Heart left ventricle (tissue), 13 donors: Measurements from ENCODE around the gene CFAP70.

Source experiments
- POLR2A ChIP-seq, 2 donors: fragments of 450-650 bp; IDR thresholded peaks; one replicate each; pipeline ENCODE4 v1.6.1; 2017; ENCODE audit warnings: antibody characterized with exemption in 2 of 2, mild to moderate bottlenecking in 2 of 2, moderate library complexity in 2 of 2
- TF ChIP-seq, protein P1 (sequence below), 12 donors: fragments of 200-600 bp; sonication (generic) in 4 of 12; IDR thresholded peaks; one replicate each; pipeline versions ENCODE4 v1.5.0 to v1.8.0; 2018 to 2022; ENCODE audit warnings: antibody characterized with exemption in 12 of 12, mild to moderate bottlenecking in 5 of 12
- donor health status: ischemic (EF 13 %, LVEDD 7.1; RV severe dilation, severe dysfunction).
- donor health status: DM: no; HTN: yes; CAD: no.
- donor health status: DM: no; HTN: no; CAD: no.
- donor health status: ischemic (EF 25% LVEDD 6.9; RV normal size, moderate dysfunction).
- donor health status: ischemic (EF 25% LVEDD 5.7; RV mildly dilated, moderate dysfunction).
- donor health status: ischemic (EF 35%, LVEDD 5.7; RV mildly dilated, moderate dysfunction).
- donor health status: nonischemic (EF 11% LVEDD 7.7; RV severe dilation, severe dysfunction).
- donor health status: DM: yes; HTN: yes; CAD: no.
- donor health status: PGD.
- donor health status: ischemic (EF 29% LVEDD 5.4; RV normal size, mild dysfunction).
- donor health status: nonischemic (EF 23%, LVEDD 6.1; RV moderate dilation, normal function).

- TF ChIP-seq, protein P1, sequence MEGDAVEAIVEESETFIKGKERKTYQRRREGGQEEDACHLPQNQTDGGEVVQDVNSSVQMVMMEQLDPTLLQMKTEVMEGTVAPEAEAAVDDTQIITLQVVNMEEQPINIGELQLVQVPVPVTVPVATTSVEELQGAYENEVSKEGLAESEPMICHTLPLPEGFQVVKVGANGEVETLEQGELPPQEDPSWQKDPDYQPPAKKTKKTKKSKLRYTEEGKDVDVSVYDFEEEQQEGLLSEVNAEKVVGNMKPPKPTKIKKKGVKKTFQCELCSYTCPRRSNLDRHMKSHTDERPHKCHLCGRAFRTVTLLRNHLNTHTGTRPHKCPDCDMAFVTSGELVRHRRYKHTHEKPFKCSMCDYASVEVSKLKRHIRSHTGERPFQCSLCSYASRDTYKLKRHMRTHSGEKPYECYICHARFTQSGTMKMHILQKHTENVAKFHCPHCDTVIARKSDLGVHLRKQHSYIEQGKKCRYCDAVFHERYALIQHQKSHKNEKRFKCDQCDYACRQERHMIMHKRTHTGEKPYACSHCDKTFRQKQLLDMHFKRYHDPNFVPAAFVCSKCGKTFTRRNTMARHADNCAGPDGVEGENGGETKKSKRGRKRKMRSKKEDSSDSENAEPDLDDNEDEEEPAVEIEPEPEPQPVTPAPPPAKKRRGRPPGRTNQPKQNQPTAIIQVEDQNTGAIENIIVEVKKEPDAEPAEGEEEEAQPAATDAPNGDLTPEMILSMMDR (IDR thresholded peaks at IDR 0.05): no peak
- no peak for TF ChIP-seq POLR2A (IDR thresholded peaks at IDR 0.05)
Observed at GRCh38 chr10:73379064-73379748, 20.5 kb upstream of the CFAP70 start.
